H1 (cell line): Measurements from ENCODE around the gene CDCA3.

ENCODE experiments used
- GTF2F1 ChIP-seq: IDR thresholded peaks from 2 replicates; pipeline ENCODE4 v1.6.1; 2012; ENCODE audit warnings: low read depth, low read length, improper control_type of control experiment, borderline replicate concordance
- POLR2A ChIP-seq, 2 experiments: IDR thresholded peaks; 1 replicate in 1 of 2; 2 replicates in 1 of 2; pipeline ENCODE4 v1.6.1; 2011; ENCODE audit warnings: low read depth in 2 of 2, low read length in 2 of 2, mild to moderate bottlenecking in 2 of 2; ENCODE audit errors: control extremely low read depth in 1 of 2
- POLR2AphosphoS5 ChIP-seq: IDR thresholded peaks from 2 replicates; pipeline ENCODE4 v1.6.1; 2011; ENCODE audit warnings: low read depth, low read length
- TAF1 ChIP-seq: IDR thresholded peaks from 2 replicates; pipeline ENCODE4 v1.6.1; 2011; ENCODE audit warnings: mild to moderate bottlenecking, low read depth, low read length
- TAF7 ChIP-seq: optimal IDR thresholded peaks from 2 replicates; pipeline ENCODE3; 2011; ENCODE audit warnings: low read depth, mild to moderate bottlenecking, inconsistent platforms, low read length, moderate library complexity, borderline replicate concordance
- ZNF274 ChIP-seq: IDR thresholded peaks from 2 replicates; pipeline ENCODE4 v1.7.0; 2012; ENCODE audit warnings: low read length, borderline replicate concordance; ENCODE audit errors: extremely low read depth
- TF ChIP-seq, protein P1 (sequence below), 3 experiments: IDR thresholded peaks; 1 replicate in 2 of 3; 2 replicates in 1 of 3; pipeline versions ENCODE4 v1.5.1 to v1.6.1; 2011; ENCODE audit warnings: low read length in 3 of 3, mild to moderate bottlenecking in 3 of 3, inconsistent platforms in 2 of 3, low read depth in 1 of 3, moderate library complexity in 1 of 3; ENCODE audit not compliant: insufficient read depth in 1 of 3; ENCODE audit errors: control extremely low read depth in 1 of 3
- TF ChIP-seq, protein P2 (sequence below): IDR thresholded peaks from 2 replicates; pipeline ENCODE4 v1.6.1; 2011; ENCODE audit warnings: low read length, improper control_type of control experiment

DNA sequence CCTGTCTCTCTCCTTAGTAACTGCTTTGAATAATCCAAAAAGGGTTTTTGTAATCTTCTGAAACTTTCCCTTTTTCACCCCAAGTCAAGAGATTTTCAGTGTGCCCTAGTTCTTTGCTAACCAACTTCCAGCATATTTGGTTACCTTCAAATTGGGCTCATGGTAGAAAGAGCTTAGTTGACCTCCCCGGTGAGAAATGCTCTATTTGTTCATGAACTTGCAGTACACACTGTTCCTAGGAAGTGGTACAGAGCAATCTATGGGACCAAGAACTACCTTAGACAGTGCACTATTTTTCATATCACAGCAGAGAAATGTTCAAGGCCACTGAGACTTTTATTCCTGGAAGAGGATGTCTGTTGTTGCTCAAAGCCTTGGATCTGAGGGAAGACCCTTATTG is 2.5 kb upstream of the CDCA3 start:
- TF ChIP-seq, protein P1, sequence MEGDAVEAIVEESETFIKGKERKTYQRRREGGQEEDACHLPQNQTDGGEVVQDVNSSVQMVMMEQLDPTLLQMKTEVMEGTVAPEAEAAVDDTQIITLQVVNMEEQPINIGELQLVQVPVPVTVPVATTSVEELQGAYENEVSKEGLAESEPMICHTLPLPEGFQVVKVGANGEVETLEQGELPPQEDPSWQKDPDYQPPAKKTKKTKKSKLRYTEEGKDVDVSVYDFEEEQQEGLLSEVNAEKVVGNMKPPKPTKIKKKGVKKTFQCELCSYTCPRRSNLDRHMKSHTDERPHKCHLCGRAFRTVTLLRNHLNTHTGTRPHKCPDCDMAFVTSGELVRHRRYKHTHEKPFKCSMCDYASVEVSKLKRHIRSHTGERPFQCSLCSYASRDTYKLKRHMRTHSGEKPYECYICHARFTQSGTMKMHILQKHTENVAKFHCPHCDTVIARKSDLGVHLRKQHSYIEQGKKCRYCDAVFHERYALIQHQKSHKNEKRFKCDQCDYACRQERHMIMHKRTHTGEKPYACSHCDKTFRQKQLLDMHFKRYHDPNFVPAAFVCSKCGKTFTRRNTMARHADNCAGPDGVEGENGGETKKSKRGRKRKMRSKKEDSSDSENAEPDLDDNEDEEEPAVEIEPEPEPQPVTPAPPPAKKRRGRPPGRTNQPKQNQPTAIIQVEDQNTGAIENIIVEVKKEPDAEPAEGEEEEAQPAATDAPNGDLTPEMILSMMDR (IDR thresholded peaks at IDR 0.05; ENCODE audit: control extremely low read depth in 1 of 3, insufficient read depth in 1 of 3, low read depth in 1 of 3, low read length in 3 of 3): no peak
- TF ChIP-seq TAF7 (no peak), TAF1 (no peak), GTF2F1 (no peak), POLR2A (IDR thresholded peaks at IDR 0.05; ENCODE audit: control extremely low read depth in 1 of 2, low read depth in 2 of 2, low read length in 2 of 2) (no peak), ZNF274 (no peak), POLR2AphosphoS5 (no peak)
- TF ChIP-seq, protein P2, sequence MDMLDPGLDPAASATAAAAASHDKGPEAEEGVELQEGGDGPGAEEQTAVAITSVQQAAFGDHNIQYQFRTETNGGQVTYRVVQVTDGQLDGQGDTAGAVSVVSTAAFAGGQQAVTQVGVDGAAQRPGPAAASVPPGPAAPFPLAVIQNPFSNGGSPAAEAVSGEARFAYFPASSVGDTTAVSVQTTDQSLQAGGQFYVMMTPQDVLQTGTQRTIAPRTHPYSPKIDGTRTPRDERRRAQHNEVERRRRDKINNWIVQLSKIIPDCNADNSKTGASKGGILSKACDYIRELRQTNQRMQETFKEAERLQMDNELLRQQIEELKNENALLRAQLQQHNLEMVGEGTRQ: no peak
